Neural progenitor cell (in vitro differentiated cells): ENCODE data around the gene LRRC8D.

ENCODE experiments used
- EZH2 ChIP-seq: fragments of 200-600 bp; sonication (generic); IDR thresholded peaks from 2 replicates; pipeline ENCODE4 v1.6.1; 2017; ENCODE audit warnings: antibody characterized with exemption, mild to moderate bottlenecking, moderate library complexity
- TF ChIP-seq, protein P1 (sequence below): fragments of 200-600 bp; sonication (generic); IDR thresholded peaks from 2 replicates; pipeline ENCODE4 v1.5.1; 2017; ENCODE audit warnings: antibody characterized with exemption, mild to moderate bottlenecking

DNA sequence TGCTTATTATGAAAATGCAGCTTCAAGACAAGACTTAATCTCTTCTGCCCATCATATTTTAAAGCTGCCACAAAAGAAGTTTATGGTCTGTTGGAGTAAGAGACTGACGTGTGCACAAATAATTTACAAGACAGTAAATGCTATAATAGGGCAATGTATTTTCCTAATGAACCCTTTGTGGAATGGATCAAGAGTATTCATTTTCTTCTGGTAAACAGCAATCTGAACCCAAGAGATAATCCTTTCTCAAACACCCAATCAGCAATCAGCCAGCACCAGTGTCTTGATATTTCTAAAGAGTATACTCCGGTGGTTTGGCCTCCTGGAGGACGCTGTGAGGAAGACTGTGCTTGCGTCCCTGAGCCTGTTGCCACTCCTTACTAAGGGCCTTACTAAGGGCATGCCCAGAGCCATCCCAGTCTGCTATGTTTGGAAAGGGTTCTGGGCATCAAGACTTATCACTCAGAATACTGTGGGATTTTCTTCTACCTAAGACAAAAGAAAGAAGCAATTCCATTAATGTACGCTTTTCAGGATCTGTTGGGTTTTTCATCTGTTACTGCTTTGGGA, 48.8 kb upstream of the LRRC8D start:
- TF ChIP-seq, protein P1, sequence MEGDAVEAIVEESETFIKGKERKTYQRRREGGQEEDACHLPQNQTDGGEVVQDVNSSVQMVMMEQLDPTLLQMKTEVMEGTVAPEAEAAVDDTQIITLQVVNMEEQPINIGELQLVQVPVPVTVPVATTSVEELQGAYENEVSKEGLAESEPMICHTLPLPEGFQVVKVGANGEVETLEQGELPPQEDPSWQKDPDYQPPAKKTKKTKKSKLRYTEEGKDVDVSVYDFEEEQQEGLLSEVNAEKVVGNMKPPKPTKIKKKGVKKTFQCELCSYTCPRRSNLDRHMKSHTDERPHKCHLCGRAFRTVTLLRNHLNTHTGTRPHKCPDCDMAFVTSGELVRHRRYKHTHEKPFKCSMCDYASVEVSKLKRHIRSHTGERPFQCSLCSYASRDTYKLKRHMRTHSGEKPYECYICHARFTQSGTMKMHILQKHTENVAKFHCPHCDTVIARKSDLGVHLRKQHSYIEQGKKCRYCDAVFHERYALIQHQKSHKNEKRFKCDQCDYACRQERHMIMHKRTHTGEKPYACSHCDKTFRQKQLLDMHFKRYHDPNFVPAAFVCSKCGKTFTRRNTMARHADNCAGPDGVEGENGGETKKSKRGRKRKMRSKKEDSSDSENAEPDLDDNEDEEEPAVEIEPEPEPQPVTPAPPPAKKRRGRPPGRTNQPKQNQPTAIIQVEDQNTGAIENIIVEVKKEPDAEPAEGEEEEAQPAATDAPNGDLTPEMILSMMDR = no peak
- TF ChIP-seq EZH2 = no peak
